B cell (primary cell): ENCODE data around the gene CD200R1L. TPM values are rescaled to one million over a fixed set of nuclear protein-coding genes. Genes with fewer than 3 reads are reported as not detected.

Source experiments
- ATAC-seq: fragments of 200-7000 bp; cut with Tn5 transposase; one replicate; pipeline ENCODE4 v1.10.0; 2021; ENCODE audit warnings: low read depth, mild to moderate bottlenecking, moderate number of reproducible peaks, moderate library complexity
- CTCF ChIA-PET: fragments of 350-600 bp; sonication (Branson Sonifier 250); formaldehyde crosslinking; loops from one replicate; lab custom pipeline; 2021; ENCODE audit warnings: antibody characterized with exemption, inconsistent platforms; lab: Charles Lee
- POLR2A ChIA-PET: fragments of 350-600 bp; sonication (Branson Sonifier 250); formaldehyde crosslinking; loops from one replicate; lab custom pipeline; 2021; ENCODE audit warnings: antibody characterized with exemption; lab: Charles Lee
- DNase-seq: peaks from one replicate; pipeline ENCODE4 v3.0.0; 2013
- H2AFZ ChIP-seq: 2 replicates; pipeline ENCODE4 v1.6.1; 2012; ENCODE audit warnings: mild to moderate bottlenecking, low read depth, low read length; ENCODE audit not compliant: insufficient read depth, poor library complexity, severe bottlenecking
- H3K27ac ChIP-seq, 2 donors: 1 replicate in 1 of 2; 2 replicates in 1 of 2; pipeline ENCODE4 v1.5.1; 2012 to 2013; ENCODE audit warnings: low read length in 2 of 2, mild to moderate bottlenecking in 2 of 2, moderate library complexity in 1 of 2
- H3K27me3 ChIP-seq, 4 experiments: fragments of 200-600 bp in 1 of 4; sonication (generic) in 1 of 4; replicated peaks in 1 of 4; 1 replicate in 2 of 4; 2 replicates in 2 of 4; pipeline versions ENCODE4 v1.6.1 to v1.7.0; 2013 to 2016; ENCODE audit warnings: low read length in 3 of 4, mild to moderate bottlenecking in 2 of 4, mixed read lengths in 1 of 4, moderate library complexity in 1 of 4; ENCODE audit not compliant: insufficient read depth in 4 of 4, control insufficient read depth in 3 of 4; ENCODE audit errors: control extremely low read depth in 1 of 4
- H3K36me3 ChIP-seq, 2 experiments: replicated peaks in 1 of 2; 1 replicate in 1 of 2; 2 replicates in 1 of 2; pipeline versions ENCODE4 v1.6.1 to v1.7.1; 2013; ENCODE audit warnings: low read length in 1 of 2; ENCODE audit not compliant: insufficient read depth in 2 of 2, control insufficient read depth in 1 of 2; ENCODE audit errors: control extremely low read depth in 1 of 2, extremely low read depth in 1 of 2
- H3K4me1 ChIP-seq, 2 donors: fragments of 200-600 bp in 1 of 2; sonication (generic) in 1 of 2; 1 replicate in 1 of 2; 2 replicates in 1 of 2; pipeline versions ENCODE4 v1.5.1 to v1.6.1; 2013 to 2017; ENCODE audit warnings: low read length in 2 of 2; ENCODE audit not compliant: control insufficient read depth in 2 of 2, insufficient read depth in 2 of 2
- H3K4me2 ChIP-seq: replicated peaks from 2 replicates; pipeline ENCODE3; 2012; ENCODE audit warnings: mild to moderate bottlenecking, low read depth, low read length; ENCODE audit not compliant: poor library complexity, severe bottlenecking
- H3K4me3 ChIP-seq, 5 experiments: fragments of 200-600 bp in 1 of 5; sonication (generic) in 1 of 5; 1 replicate in 3 of 5; 2 replicates in 2 of 5; pipeline versions ENCODE4 v1.5.1 to v1.7.0; 2011 to 2016; ENCODE audit warnings: low read length in 4 of 5, mild to moderate bottlenecking in 4 of 5, low read depth in 2 of 5, control low read depth in 1 of 5, moderate library complexity in 1 of 5; ENCODE audit not compliant: insufficient read depth in 1 of 5; ENCODE audit errors: control extremely low read depth in 1 of 5, extremely low read depth in 1 of 5
- H3K79me2 ChIP-seq: fragments of 200-600 bp; sonication (generic); one replicate; pipeline ENCODE4 v1.6.0; 2016; ENCODE audit warnings: low read length; ENCODE audit not compliant: control insufficient read depth, insufficient read depth
- H3K9ac ChIP-seq: fragments of 200-600 bp; sonication (generic); 2 replicates; pipeline ENCODE4 v1.6.1; 2017; ENCODE audit warnings: mild to moderate bottlenecking, low read length, moderate library complexity
- H3K9me3 ChIP-seq, 3 donors: one replicate each; pipeline versions ENCODE4 v1.6.1 to v1.7.1; 2013; ENCODE audit warnings: low read length in 2 of 3; ENCODE audit not compliant: control insufficient read depth in 2 of 3, insufficient read depth in 1 of 3; ENCODE audit errors: control extremely low read depth in 1 of 3
- H4K20me1 ChIP-seq: 2 replicates; pipeline ENCODE4 v1.6.0; 2012; ENCODE audit warnings: mild to moderate bottlenecking, low read length; ENCODE audit not compliant: insufficient read depth, control insufficient read depth, poor library complexity, severe bottlenecking
- H3K27ac Mint-ChIP-seq: one replicate; pipeline ENCODE4 v1.8.0; 2021; ENCODE audit warnings: mixed read lengths
- H3K27me3 Mint-ChIP-seq: one replicate; pipeline ENCODE4 v1.8.0; 2021; ENCODE audit warnings: mixed read lengths
- H3K4me1 Mint-ChIP-seq: one replicate; pipeline ENCODE4 v1.8.0; 2021; ENCODE audit warnings: mixed read lengths
- H3K4me3 Mint-ChIP-seq: one replicate; pipeline ENCODE4 v1.8.0; 2021; ENCODE audit warnings: mixed read lengths
- H3K9me3 Mint-ChIP-seq: one replicate; pipeline ENCODE4 v1.8.0; 2022; ENCODE audit warnings: mixed read lengths; ENCODE audit not compliant: insufficient read depth
- EZH2 ChIP-seq: IDR thresholded peaks from 2 replicates; pipeline ENCODE4 v1.6.1; 2012; ENCODE audit warnings: borderline replicate concordance, low read depth, mild to moderate bottlenecking, moderate library complexity, low read length; ENCODE audit not compliant: insufficient read depth, poor library complexity, severe bottlenecking
- WGBS: methylation state at CpG from one replicate; pipeline ENCODE4 v1.1.5; 2013; ENCODE audit warnings: missing lambda C conversion rate; ENCODE audit not compliant: insufficient coverage; 5-methylcytosine and 5-hydroxymethylcytosine counted together
- intact Hi-C: fragments of 100-400 bp; cut with micrococcal nuclease; formaldehyde crosslinking; loops from one replicate; pipeline ENCODE4 v1.10.0; 2022
- polyA plus RNA-seq: library from polyadenylated mRNA; depleted of rRNA; stranded (reverse); fragments of >200 nt; gene quantifications from 2 replicates; pipeline ENCODE4 v1.2.3, GENCODE V29; 2012
- total RNA-seq, 2 donors: library from RNA; stranded (reverse); fragments of 120-200 nt in 1 of 2; gene quantifications; 1 replicate in 1 of 2; 2 replicates in 1 of 2; pipeline versions ENCODE4 v1.2.3 to v1.2.4, GENCODE V29; 2013 to 2022
- TF ChIP-seq, protein P1 (sequence below): fragments of 200-600 bp; IDR thresholded peaks from one replicate; pipeline ENCODE4 v1.8.0; 2022; ENCODE audit warnings: antibody characterized with exemption, mild to moderate bottlenecking

CD200R1L gene
- total and polyA plus RNA-seq, 2 donors (not counting 1 experiment from before 2014, with no cell fraction given): not detected

GRCh38 chr3:112813723-112814171 lies 32.9 kb downstream of the CD200R1L start:
- Mint-ChIP-seq H3K27ac (peak overlapping the region; percentile 83), H3K4me3 (peak overlapping the region; percentile 66), H3K27me3 (no peaks in the 10 kb centered on the region), H3K9me3 (peaks cover 9% of the 10 kb centered on the region), H3K4me1 (peaks cover 50% of the 10 kb centered on the region)
- WGBS: no CpG with 5 or more reads among the region's 2 CpGs
- DNase-seq (peak; percentile 83), ATAC-seq (peak; percentile 85)
- Histone ChIP-seq H3K27ac (peak overlapping the region; percentile 63 to 69), H2AFZ (peak overlapping the region; percentile 20), H3K9me3 (peaks cover 0 to 8% (median 0%) of the 10 kb centered on the region in 3 donors), H3K4me1 (peaks cover 30 to 42% of the 10 kb centered on the region in 2 donors), H3K27me3 (no peaks in the 10 kb centered on the region), H3K79me2 (no peaks in the 10 kb centered on the region), H3K4me3 (no peak overlapping the region), H3K36me3 (no peaks in the 10 kb centered on the region), H3K9ac (peak overlapping the region; percentile 11), H3K4me2 (peak overlapping the region; percentile 53), H4K20me1 (no peaks in the 10 kb centered on the region)
- intact Hi-C loops: loop anchor here (2.0 kb wide), 1 partner anchor 159 kb away; no protein-coding TSS in a partner anchor
- TF ChIP-seq, protein P1, sequence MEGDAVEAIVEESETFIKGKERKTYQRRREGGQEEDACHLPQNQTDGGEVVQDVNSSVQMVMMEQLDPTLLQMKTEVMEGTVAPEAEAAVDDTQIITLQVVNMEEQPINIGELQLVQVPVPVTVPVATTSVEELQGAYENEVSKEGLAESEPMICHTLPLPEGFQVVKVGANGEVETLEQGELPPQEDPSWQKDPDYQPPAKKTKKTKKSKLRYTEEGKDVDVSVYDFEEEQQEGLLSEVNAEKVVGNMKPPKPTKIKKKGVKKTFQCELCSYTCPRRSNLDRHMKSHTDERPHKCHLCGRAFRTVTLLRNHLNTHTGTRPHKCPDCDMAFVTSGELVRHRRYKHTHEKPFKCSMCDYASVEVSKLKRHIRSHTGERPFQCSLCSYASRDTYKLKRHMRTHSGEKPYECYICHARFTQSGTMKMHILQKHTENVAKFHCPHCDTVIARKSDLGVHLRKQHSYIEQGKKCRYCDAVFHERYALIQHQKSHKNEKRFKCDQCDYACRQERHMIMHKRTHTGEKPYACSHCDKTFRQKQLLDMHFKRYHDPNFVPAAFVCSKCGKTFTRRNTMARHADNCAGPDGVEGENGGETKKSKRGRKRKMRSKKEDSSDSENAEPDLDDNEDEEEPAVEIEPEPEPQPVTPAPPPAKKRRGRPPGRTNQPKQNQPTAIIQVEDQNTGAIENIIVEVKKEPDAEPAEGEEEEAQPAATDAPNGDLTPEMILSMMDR: no peak
- TF ChIP-seq EZH2: no peak
- ChIA-PET CTCF (interaction anchor here (0.5 to 2.5 kb wide), 11 partner anchors 15 to 221 kb away, joined by 3 to 19 read pairs (median 4); partner anchors contain the start of gene CD200R1L), POLR2A (interaction anchor here (1.1 kb wide), 1 partner anchor 178 kb away, joined by 4 read pairs; no protein-coding TSS in a partner anchor)

DNA sequence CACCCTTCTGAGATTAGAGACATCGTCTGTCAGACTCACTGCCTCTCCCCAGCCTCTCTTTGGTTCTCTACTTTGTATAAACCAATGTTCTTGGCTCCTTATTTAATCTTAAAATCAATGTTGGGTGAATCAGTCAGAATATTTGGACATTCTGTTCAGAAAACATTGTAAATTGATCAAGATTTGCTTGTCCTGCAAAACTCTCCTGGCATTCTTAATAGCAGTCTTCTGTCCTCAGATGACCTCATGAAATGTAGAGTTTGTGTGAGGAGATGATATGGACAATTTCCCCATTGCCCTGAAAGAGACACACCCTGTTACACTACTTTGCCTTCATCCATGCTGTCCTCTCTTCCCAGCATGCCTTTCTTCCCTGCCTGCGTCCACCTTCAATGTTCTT lies 33.6 kb downstream of the CD200R1L start:
- peak overlapping the region; percentile 83 for H3K27ac Mint-ChIP-seq
- no peak for TF ChIP-seq EZH2
- TF ChIP-seq, protein P1: no peak
- H3K27ac ChIP-seq: peak overlapping the region; percentile 63 to 69
- no peak for DNase-seq
- no peaks in the 10 kb centered on the region for H3K79me2 ChIP-seq
- peaks cover 30 to 38% of the 10 kb centered on the region in 2 donors for H3K4me1 ChIP-seq
- H4K20me1 ChIP-seq: no peaks in the 10 kb centered on the region
- CTCF ChIA-PET: interaction anchor here (0.9 to 2.5 kb wide), 6 partner anchors 15 to 167 kb away, joined by 3 to 19 read pairs (median 4); partner anchors contain the start of gene CD200R1L
- H3K36me3 ChIP-seq: no peaks in the 10 kb centered on the region
- intact Hi-C loops: loop anchor here (2.0 kb wide), 1 partner anchor 160 kb away; no protein-coding TSS in a partner anchor
- 92% methylated on average over 2 of the region's 2 CpGs for WGBS
- peaks cover 0 to 3% (median 0%) of the 10 kb centered on the region in 3 donors for H3K9me3 ChIP-seq
- no peak overlapping the region for H3K4me3 ChIP-seq
- peaks cover 43% of the 10 kb centered on the region for H3K4me1 Mint-ChIP-seq
- peak overlapping the region; percentile 20 for H2AFZ ChIP-seq
- H3K27me3 ChIP-seq: no peaks in the 10 kb centered on the region
- no peak overlapping the region for H3K9ac ChIP-seq
- ATAC-seq: no peak
- no peaks in the 10 kb centered on the region for H3K27me3 Mint-ChIP-seq
- H3K9me3 Mint-ChIP-seq: peaks cover 8% of the 10 kb centered on the region
- POLR2A ChIA-PET: interaction anchor here (1.1 kb wide), 1 partner anchor 178 kb away, joined by 4 read pairs; no protein-coding TSS in a partner anchor
- H3K4me3 Mint-ChIP-seq: peak overlapping the region; percentile 66
- peak overlapping the region; percentile 53 for H3K4me2 ChIP-seq
